PC-3 (cell line): Measurements from ENCODE around the gene SLCO3A1. TPM values are rescaled to one million over a fixed set of nuclear protein-coding genes. Genes with fewer than 3 reads are reported as not detected.

ENCODE experiments used
- ATAC-seq: fragments of 200-7000 bp; cut with Tn5 transposase; 2 replicates; pipeline ENCODE4 v1.9.1; 2020; ENCODE audit warnings: mild to moderate bottlenecking, moderate library complexity
- BruUV-seq: library from RNA; stranded (reverse); fragments of 400-500 nt; replicated peaks from 2 replicates; lab custom pipeline; 2021; lab: Mats Ljungman, UMichigan
- CTCF ChIA-PET: fragments of 300-600 bp; sonication (Branson Sonifier 250); formaldehyde crosslinking; loops from one replicate; lab custom pipeline; 2022; ENCODE audit warnings: antibody characterized with exemption; lab: Charles Lee
- POLR2A ChIA-PET: fragments of 300-600 bp; sonication (Branson Sonifier 250); formaldehyde crosslinking; loops from one replicate; lab custom pipeline; 2022; ENCODE audit warnings: antibody characterized with exemption; ENCODE audit not compliant: unreplicated experiment; lab: Charles Lee
- DNase-seq: peaks from one replicate; pipeline ENCODE4 v3.0.0-alpha.2; 2015
- H2AFZ ChIP-seq: fragments of 300-600 bp; sonication (generic); 2 replicates; pipeline ENCODE4 v1.6.0; 2016; ENCODE audit warnings: antibody characterized with exemption, low read length
- H3F3A ChIP-seq: fragments of 300-600 bp; sonication (generic); one replicate; pipeline ENCODE4 v1.6.0; 2017; ENCODE audit warnings: antibody characterized with exemption, low read length, control low read depth, mild to moderate bottlenecking; ENCODE audit not compliant: unreplicated experiment
- H3K27ac ChIP-seq: fragments of 300-600 bp; sonication (generic); 2 replicates; pipeline ENCODE4 v1.5.1; 2016; ENCODE audit warnings: mild to moderate bottlenecking, low read length
- H3K27me3 ChIP-seq: fragments of 300-600 bp; sonication (generic); 2 replicates; pipeline ENCODE4 v1.6.1; 2016; ENCODE audit warnings: low read length, mixed read lengths
- H3K36me3 ChIP-seq: fragments of 300-600 bp; sonication (generic); 2 replicates; pipeline ENCODE4 v1.6.1; 2016; ENCODE audit warnings: low read depth, mixed run types, low read length, mixed read lengths
- H3K4me1 ChIP-seq: fragments of 300-600 bp; sonication (generic); 2 replicates; pipeline ENCODE4 v1.5.1; 2016; ENCODE audit warnings: low read length; ENCODE audit not compliant: insufficient read depth
- H3K4me2 ChIP-seq: fragments of 300-600 bp; sonication (generic); 2 replicates; pipeline ENCODE4 v1.6.0; 2016; ENCODE audit warnings: low read length
- H3K4me3 ChIP-seq: fragments of 300-600 bp; sonication (generic); 2 replicates; pipeline ENCODE4 v1.5.1; 2016; ENCODE audit warnings: mild to moderate bottlenecking, low read length, mixed read lengths
- H3K79me2 ChIP-seq: fragments of 300-600 bp; sonication (generic); 2 replicates; pipeline ENCODE4 v1.6.1; 2017; ENCODE audit warnings: low read length, mixed read lengths
- H3K9ac ChIP-seq: fragments of 300-600 bp; sonication (generic); 2 replicates; pipeline ENCODE4 v1.6.0; 2016; ENCODE audit warnings: mild to moderate bottlenecking, low read length
- H3K9me2 ChIP-seq: fragments of 300-600 bp; sonication (generic); replicated peaks from 2 replicates; pipeline ENCODE4 v1.6.1; 2016; ENCODE audit warnings: mixed run types, low read length, mixed read lengths
- H3K9me3 ChIP-seq: fragments of 300-600 bp; sonication (generic); 2 replicates; pipeline ENCODE4 v1.6.1; 2016; ENCODE audit warnings: low read length, mixed read lengths
- H4K20me1 ChIP-seq: fragments of 300-600 bp; sonication (generic); 2 replicates; pipeline ENCODE4 v1.6.1; 2016; ENCODE audit warnings: low read length, mixed read lengths
- CTCF ChIP-seq: fragments of 300-600 bp; sonication (generic); conservative IDR thresholded peaks from 2 replicates; pipeline ENCODE4 v1.5.1; 2017; ENCODE audit warnings: antibody characterized with exemption, low read depth, mild to moderate bottlenecking, low read length
- EZH2 ChIP-seq: fragments of 300-600 bp; sonication (generic); IDR thresholded peaks from one replicate; pipeline ENCODE4 v1.6.1; 2017; ENCODE audit warnings: antibody characterized with exemption, mild to moderate bottlenecking, low read length; ENCODE audit not compliant: unreplicated experiment
- EZH2phosphoT487 ChIP-seq: fragments of 300-600 bp; sonication (generic); IDR thresholded peaks from 2 replicates; pipeline ENCODE4 v1.6.1; 2018; ENCODE audit warnings: mild to moderate bottlenecking, antibody characterized with exemption, low read length, borderline replicate concordance
- intact Hi-C: fragments of 100-400 bp; cut with micrococcal nuclease; formaldehyde crosslinking; loops from 2 replicates; pipeline ENCODE4 v1.9.0; 2023
- total RNA-seq: library from RNA; depleted of rRNA; stranded (reverse); fragments of >200 nt; gene quantifications from 2 replicates; pipeline ENCODE4 v1.2.3, GENCODE V29; 2014

The SLCO3A1 gene
- total RNA-seq, 1 experiment from 2014 or later = 0.07 TPM

DNA sequence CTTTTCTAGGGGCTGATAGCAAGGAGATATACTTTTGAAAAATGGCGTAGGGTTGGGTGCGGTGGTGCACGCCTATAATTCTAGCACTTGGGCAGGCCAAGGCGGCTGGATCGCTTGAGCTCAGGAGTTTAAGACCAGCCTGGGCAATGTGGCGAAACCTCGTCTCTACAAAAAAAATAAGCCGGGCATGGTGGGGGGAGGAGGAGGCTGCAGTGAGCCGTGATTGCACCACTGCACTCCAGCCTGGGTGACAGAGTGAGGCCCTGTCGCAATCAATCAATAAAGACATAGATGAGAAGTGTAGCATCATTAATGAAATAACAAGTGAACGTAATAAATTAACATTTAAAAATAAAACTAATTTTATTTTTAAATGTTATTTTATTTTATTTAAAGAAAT is 134.6 kb downstream of the SLCO3A1 start:
- H3F3A ChIP-seq = no peaks in the 10 kb centered on the region
- H3K9me3 ChIP-seq = no peaks in the 10 kb centered on the region
- no peak overlapping the region for H3K4me2 ChIP-seq
- intact Hi-C loops = no loop called here
- DNase-seq = no peak
- H3K9me2 ChIP-seq = no peaks in the 10 kb centered on the region
- H3K4me3 ChIP-seq = no peak overlapping the region
- no peak for ATAC-seq
- no peak overlapping the region for H3K27ac ChIP-seq
- TF ChIP-seq EZH2phosphoT487 (no peak), EZH2 (no peak), CTCF (no peak)
- H4K20me1 ChIP-seq = no peaks in the 10 kb centered on the region
- no peaks in the 10 kb centered on the region for H3K79me2 ChIP-seq
- H3K9ac ChIP-seq = no peak overlapping the region
- ChIA-PET POLR2A (no interaction called here), CTCF (no interaction called here)
- H3K36me3 ChIP-seq = no peaks in the 10 kb centered on the region
- peaks cover 63% of the 10 kb centered on the region for H3K27me3 ChIP-seq
- no TSS peak for BruUV-seq
- H2AFZ ChIP-seq = no peak overlapping the region
- no peaks in the 10 kb centered on the region for H3K4me1 ChIP-seq

DNA sequence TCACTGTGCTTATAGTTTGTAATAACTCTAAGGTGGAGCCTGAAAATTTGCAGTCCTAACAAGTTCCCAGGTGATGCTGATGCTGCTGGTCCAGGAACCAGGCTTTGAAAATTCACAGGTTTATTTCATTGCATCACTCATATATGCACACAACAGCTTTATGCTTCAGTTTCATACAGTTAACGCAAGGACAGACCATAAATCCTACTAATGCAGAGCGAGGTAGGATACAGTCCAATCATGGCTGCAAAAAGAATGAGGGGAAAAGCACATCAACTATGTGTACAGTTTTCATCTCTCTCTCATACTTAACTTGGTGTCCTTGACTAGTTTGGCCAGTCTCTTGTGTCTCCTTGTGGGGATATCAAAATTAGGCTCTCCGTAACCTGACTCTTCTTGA is 135.1 kb downstream of the SLCO3A1 start:
- Histone ChIP-seq H3K4me2 (no peak overlapping the region), H3K9me3 (no peaks in the 10 kb centered on the region), H4K20me1 (no peaks in the 10 kb centered on the region), H3K4me1 (no peaks in the 10 kb centered on the region), H3K9ac (no peak overlapping the region), H3F3A (no peaks in the 10 kb centered on the region), H3K36me3 (no peaks in the 10 kb centered on the region), H3K79me2 (no peaks in the 10 kb centered on the region), H3K27ac (no peak overlapping the region), H2AFZ (no peak overlapping the region), H3K9me2 (no peaks in the 10 kb centered on the region), H3K27me3 (peaks cover 57% of the 10 kb centered on the region), H3K4me3 (no peak overlapping the region)
- CTCF ChIA-PET = no interaction called here
- intact Hi-C loops = no loop called here
- no peak for ATAC-seq
- POLR2A ChIA-PET = no interaction called here
- no peak for DNase-seq
- TF ChIP-seq EZH2 (no peak), CTCF (no peak), EZH2phosphoT487 (no peak)
- BruUV-seq = no TSS peak

- H3K9me3 ChIP-seq = no peaks in the 10 kb centered on the region
- no peaks in the 10 kb centered on the region for H3K36me3 ChIP-seq
- no peaks in the 10 kb centered on the region for H4K20me1 ChIP-seq
- H3K9me2 ChIP-seq = no peaks in the 10 kb centered on the region
- H3K27me3 ChIP-seq = peaks cover 48% of the 10 kb centered on the region
- no peaks in the 10 kb centered on the region for H3F3A ChIP-seq
- POLR2A ChIA-PET = no interaction called here
- no peak for DNase-seq
- no peaks in the 10 kb centered on the region for H3K79me2 ChIP-seq
- intact Hi-C loops = no loop called here
- H3K9ac ChIP-seq = no peak overlapping the region
- no peak for ATAC-seq
- no peaks in the 10 kb centered on the region for H3K4me1 ChIP-seq
- no TSS peak for BruUV-seq
- no peak overlapping the region for H3K4me2 ChIP-seq
- H2AFZ ChIP-seq = no peak overlapping the region
- TF ChIP-seq EZH2 (no peak), EZH2phosphoT487 (no peak), CTCF (no peak)
- CTCF ChIA-PET = no interaction called here
- H3K27ac ChIP-seq = no peak overlapping the region
- no peak overlapping the region for H3K4me3 ChIP-seq
Measured at GRCh38 chr15:91989821-91990220, 136.3 kb downstream of the SLCO3A1 start.
